NOMO-1 treated with DMSO at 0.1 percent for 48 hours (cell line): Measurements from ENCODE around the gene RIBC2.
"Not testable (repeated sequence)": the region's sequence is repeated elsewhere in the genome, so short reads cannot be mapped to it uniquely, and the experiment has no call there.

ENCODE experiments used
- DNase-seq: peaks from one replicate; lab custom pipeline; 2025; ENCODE audit not compliant: unreplicated experiment; lab: John Stamatoyannopoulos, UW

Gene RIBC2

GRCh38 chr22:45413368-45414211 lies at the start of gene RIBC2, which contains the start of gene SMC1B:
RIBC2 (plus strand) TSS chr22:45413693; CDS start chr22:45413887, 194 bp downstream.
SMC1B (minus strand) TSS chr22:45413599; CDS start chr22:45413567, 32 bp downstream.
- DNase-seq = peak; percentile 95

- DNase-seq = no peak
Observed at GRCh38 chr22:45366713-45367112, 46.8 kb upstream of the RIBC2 start.

GRCh38 chr22:45373592-45373991 lies 39.9 kb upstream of the RIBC2 start:
- not testable (repeated sequence) for DNase-seq

- no peak for DNase-seq
Observed at GRCh38 chr22:45376009-45376408, 37.5 kb upstream of the RIBC2 start.

- peak; percentile 32 for DNase-seq
Observed at GRCh38 chr22:45376703-45377102, 36.8 kb upstream of the RIBC2 start.

- no peak for DNase-seq
Observed at GRCh38 chr22:45381348-45381747, 32.1 kb upstream of the RIBC2 start.

GRCh38 chr22:45389546-45389945 lies 23.9 kb upstream of the RIBC2 start:
- DNase-seq = no peak

- no peak for DNase-seq
Observed at GRCh38 chr22:45397806-45398205, 15.7 kb upstream of the RIBC2 start.

GRCh38 chr22:45398214-45398613 lies 15.3 kb upstream of the RIBC2 start:
- no peak for DNase-seq

- no peak for DNase-seq
Observed at GRCh38 chr22:45399712-45400445, 13.6 kb upstream of the RIBC2 start.

- DNase-seq = peak; percentile 29
Observed at GRCh38 chr22:45402466-45402985, 11.0 kb upstream of the RIBC2 start.

GRCh38 chr22:45407793-45408192 lies 5.7 kb upstream of the RIBC2 start:
- DNase-seq = no peak

GRCh38 chr22:45413013-45413367 lies 503 bp upstream of the RIBC2 start:
- DNase-seq = no peak

- no peak for DNase-seq
Observed at GRCh38 chr22:45418056-45418769, 4.7 kb downstream of the RIBC2 start.

GRCh38 chr22:45418770-45419138 lies 5.3 kb downstream of the RIBC2 start:
- no peak for DNase-seq

GRCh38 chr22:45420011-45420410 lies 6.5 kb downstream of the RIBC2 start:
- no peak for DNase-seq

- no peak for DNase-seq
Observed at GRCh38 chr22:45420539-45420938, 7.0 kb downstream of the RIBC2 start.

GRCh38 chr22:45421349-45422055 lies 8.0 kb downstream of the RIBC2 start:
- DNase-seq = peak; percentile 65

GRCh38 chr22:45422237-45422983 lies 8.9 kb downstream of the RIBC2 start:
- DNase-seq = no peak

GRCh38 chr22:45423524-45423923 lies 10.0 kb downstream of the RIBC2 start:
- no peak for DNase-seq
